Measurements from ENCODE around the gene PTGER1.

Gene PTGER1

DNA sequence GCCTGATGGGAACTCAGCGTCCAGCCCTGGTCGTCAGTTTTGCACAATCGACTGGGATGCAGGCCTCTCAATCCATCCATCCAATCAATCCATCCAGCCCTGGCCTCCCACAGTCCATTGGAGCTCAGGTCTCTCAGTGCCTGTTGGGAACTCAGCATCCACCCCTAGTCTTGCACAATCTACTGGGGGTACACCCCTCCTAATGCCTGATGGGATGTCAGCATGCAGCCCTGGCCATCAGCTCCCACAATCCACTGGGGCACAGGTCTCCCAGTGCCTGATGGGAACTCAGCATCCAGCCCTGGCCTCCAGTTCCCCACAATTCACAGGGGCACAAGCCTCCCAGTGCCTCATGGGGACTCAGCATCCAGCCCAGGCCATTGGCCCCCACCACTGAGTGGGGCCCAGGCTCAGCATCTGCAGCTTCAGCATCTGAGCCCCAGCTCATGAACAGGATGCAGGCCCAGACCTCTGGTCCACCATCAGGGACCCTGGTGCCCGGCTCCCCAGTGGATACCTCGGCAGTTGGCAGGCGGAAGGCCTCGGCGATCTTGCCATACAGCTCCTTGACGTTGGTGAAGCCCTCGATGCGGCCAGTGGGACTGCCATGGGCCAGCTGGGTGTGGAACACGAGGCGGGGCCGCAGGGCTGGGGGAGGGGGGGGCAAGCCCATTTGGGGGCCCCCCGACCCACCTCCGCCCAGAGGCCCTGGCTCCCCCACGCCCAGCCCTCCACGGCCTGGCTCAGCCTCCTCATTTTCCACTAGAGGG is 7.2 kb upstream of the PTGER1 start:
- H3K27me3 ChIP-seq (ENCODE audit: control insufficient read depth in 1 of 2, insufficient read depth in 1 of 2, low read length in 2 of 2), result no peaks in the 10 kb centered on the region
- no peak overlapping the region for H2AK5ac ChIP-seq (ENCODE audit: low read length, severe bottlenecking)
- no peak overlapping the region for H3K4ac ChIP-seq (ENCODE audit: low read depth in 1 of 2, low read length in 2 of 2)
- no peak overlapping the region for H2AFZ ChIP-seq (ENCODE audit: low read depth, low read length)
- H4K8ac ChIP-seq (ENCODE audit: low read length), result no peak overlapping the region
- no peak overlapping the region for H3K27ac ChIP-seq (ENCODE audit: low read length, poor library complexity, severe bottlenecking)
- H2BK5ac ChIP-seq (ENCODE audit: low read depth, low read length, poor library complexity, severe bottlenecking), result no peak overlapping the region
- H3K4me3 ChIP-seq (ENCODE audit: insufficient read depth in 1 of 2, low read depth in 1 of 2, low read length in 2 of 2), result no peak overlapping the region
- H2BK120ac ChIP-seq (ENCODE audit: low read depth, low read length), result no peak overlapping the region
- 98% methylated on average over 18 of the region's 18 CpGs for WGBS
- no peak overlapping the region for H3K9ac ChIP-seq (ENCODE audit: low read length)
- no peak overlapping the region for H4K91ac ChIP-seq (ENCODE audit: low read length)
- no peak overlapping the region for H3K18ac ChIP-seq (ENCODE audit: low read depth in 1 of 2, low read length in 2 of 2)
- no peaks in the 10 kb centered on the region for H3K9me3 ChIP-seq (ENCODE audit: control insufficient read depth, low read length)
- peaks cover 54 to 84% of the 10 kb centered on the region in 2 experiments for H3K36me3 ChIP-seq (ENCODE audit: control insufficient read depth in 1 of 2, insufficient read depth in 2 of 2, low read depth in 1 of 2, low read length in 2 of 2)
- no peak overlapping the region for H3K23ac ChIP-seq (ENCODE audit: low read length in 2 of 2)
- no peak overlapping the region for H2BK15ac ChIP-seq (ENCODE audit: low read depth, poor library complexity, severe bottlenecking)
- no peak overlapping the region for H2BK12ac ChIP-seq (ENCODE audit: low read length in 2 of 2)
- peaks cover 26% of the 10 kb centered on the region for H3K4me1 ChIP-seq (ENCODE audit: control insufficient read depth, insufficient read depth, low read depth, low read length)
- no peak for DNase-seq
- no peak overlapping the region for H3K4me2 ChIP-seq (ENCODE audit: low read length, poor library complexity, severe bottlenecking)
- peaks cover 32% of the 10 kb centered on the region for H3K79me1 ChIP-seq (replicated peaks; ENCODE audit: low read length, poor library complexity, severe bottlenecking)
- H3K14ac ChIP-seq (ENCODE audit: low read length in 2 of 2), result no peak overlapping the region

DNA sequence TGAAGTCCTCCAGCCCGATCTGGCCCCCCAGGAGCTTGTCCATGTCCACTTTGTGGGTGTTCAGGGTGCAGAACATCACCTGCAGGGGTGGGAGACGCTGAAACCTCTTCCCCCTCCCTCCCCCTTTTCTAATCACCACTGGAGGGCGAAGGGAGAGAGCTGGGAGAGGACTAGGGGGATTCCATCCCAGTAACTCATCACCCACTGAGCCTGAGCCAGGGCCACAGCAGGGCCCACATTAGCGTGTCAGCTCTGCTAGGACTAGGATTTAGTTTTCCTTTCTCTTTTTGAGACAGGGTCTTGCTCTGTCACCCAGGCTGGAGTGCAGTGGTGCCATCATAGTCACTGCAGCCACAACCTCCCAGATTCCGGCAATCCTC is 5.5 kb upstream of the PTGER1 start:
- peaks cover 32% of the 10 kb centered on the region for H3K79me1 ChIP-seq (replicated peaks; ENCODE audit: low read length, poor library complexity, severe bottlenecking)
- H3K23ac ChIP-seq (ENCODE audit: low read length in 2 of 2), result no peak overlapping the region
- peak; percentile 67 for DNase-seq
- H2BK120ac ChIP-seq (ENCODE audit: low read depth, low read length), result no peak overlapping the region
- H3K27me3 ChIP-seq (ENCODE audit: control insufficient read depth in 1 of 2, insufficient read depth in 1 of 2, low read length in 2 of 2), result no peaks in the 10 kb centered on the region
- no peak overlapping the region for H4K91ac ChIP-seq (ENCODE audit: low read length)
- H3K4me1 ChIP-seq (ENCODE audit: control insufficient read depth, insufficient read depth, low read depth, low read length), result peaks cover 42% of the 10 kb centered on the region
- H3K18ac ChIP-seq (ENCODE audit: low read depth in 1 of 2, low read length in 2 of 2), result no peak overlapping the region
- no peaks in the 10 kb centered on the region for H3K9me3 ChIP-seq (ENCODE audit: control insufficient read depth, low read length)
- H2AK5ac ChIP-seq (ENCODE audit: low read length, severe bottlenecking), result no peak overlapping the region
- WGBS, result 48% methylated on average over 3 of the region's 5 CpGs
- H2BK5ac ChIP-seq (ENCODE audit: low read depth, low read length, poor library complexity, severe bottlenecking), result no peak overlapping the region
- no peak overlapping the region for H3K4me3 ChIP-seq (ENCODE audit: insufficient read depth in 1 of 2, low read depth in 1 of 2, low read length in 2 of 2)
- no peak overlapping the region for H2BK12ac ChIP-seq (ENCODE audit: low read length in 2 of 2)
- no peak overlapping the region for H3K4me2 ChIP-seq (ENCODE audit: low read length, poor library complexity, severe bottlenecking)
- no peak overlapping the region for H3K9ac ChIP-seq (ENCODE audit: low read length)
- no peak overlapping the region for H3K14ac ChIP-seq (ENCODE audit: low read length in 2 of 2)
- no peak overlapping the region for H2AFZ ChIP-seq (ENCODE audit: low read depth, low read length)
- H3K27ac ChIP-seq (ENCODE audit: low read length, poor library complexity, severe bottlenecking), result peak overlapping the region; percentile 8
- peaks cover 44 to 86% of the 10 kb centered on the region in 2 experiments for H3K36me3 ChIP-seq (ENCODE audit: control insufficient read depth in 1 of 2, insufficient read depth in 2 of 2, low read depth in 1 of 2, low read length in 2 of 2)
- no peak overlapping the region for H3K4ac ChIP-seq (ENCODE audit: low read depth in 1 of 2, low read length in 2 of 2)
- H2BK15ac ChIP-seq (ENCODE audit: low read depth, poor library complexity, severe bottlenecking), result no peak overlapping the region
- H4K8ac ChIP-seq (ENCODE audit: low read length), result peak overlapping the region; percentile 17

DNA sequence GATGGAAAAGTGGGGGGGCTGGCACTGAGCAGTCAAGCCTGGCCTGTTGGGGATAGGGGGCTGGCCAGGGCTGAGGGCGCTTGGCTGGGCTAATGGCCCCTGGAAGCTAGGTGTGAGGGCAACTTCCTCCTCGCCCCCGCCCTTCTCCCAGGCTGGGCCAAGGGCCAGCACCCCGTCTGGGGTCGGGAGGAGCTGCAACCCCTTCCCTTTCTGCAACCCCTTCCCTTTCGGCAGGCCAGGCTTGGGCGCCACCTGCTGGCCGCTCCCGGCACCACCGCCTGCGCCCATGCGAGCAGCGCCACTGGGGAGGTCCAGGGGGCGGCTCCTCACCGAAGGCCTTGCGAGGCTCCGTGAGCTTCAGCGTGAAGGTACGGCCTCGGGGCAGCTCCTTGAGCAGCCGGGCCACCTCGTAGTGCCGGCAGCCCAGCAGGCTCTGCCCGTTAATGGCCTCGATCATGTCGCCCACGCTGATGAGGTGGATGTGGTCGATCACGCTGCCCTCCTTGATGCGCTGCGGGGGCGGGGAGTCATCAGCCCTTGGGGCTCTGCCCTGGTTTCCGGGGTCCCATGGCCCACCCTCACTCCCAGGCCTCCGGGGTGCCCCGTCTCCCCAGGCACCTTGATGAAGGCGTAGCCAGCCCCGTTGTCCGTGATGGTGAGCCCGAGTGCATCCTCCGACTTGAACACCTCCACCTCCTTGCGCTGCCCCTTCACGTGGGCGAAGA is 5.0 kb upstream of the PTGER1 start:
- Histone ChIP-seq H3K4ac (ENCODE audit: low read depth in 1 of 2, low read length in 2 of 2) (no peak overlapping the region), H3K27me3 (ENCODE audit: control insufficient read depth in 1 of 2, insufficient read depth in 1 of 2, low read length in 2 of 2) (peaks cover 0 to under 1% of the 10 kb centered on the region in 2 experiments), H4K8ac (ENCODE audit: low read length) (peak overlapping the region; percentile 40), H2AFZ (ENCODE audit: low read depth, low read length) (no peak overlapping the region), H4K91ac (ENCODE audit: low read length) (peak overlapping the region; percentile 54), H3K14ac (ENCODE audit: low read length in 2 of 2) (no peak overlapping the region), H3K18ac (ENCODE audit: low read depth in 1 of 2, low read length in 2 of 2) (peak overlapping the region in 1 of 2 experiments; percentile 18), H3K4me3 (ENCODE audit: insufficient read depth in 1 of 2, low read depth in 1 of 2, low read length in 2 of 2) (no peak overlapping the region), H2BK15ac (ENCODE audit: low read depth, poor library complexity, severe bottlenecking) (no peak overlapping the region), H3K79me1 (replicated peaks; ENCODE audit: low read length, poor library complexity, severe bottlenecking) (peaks cover 30% of the 10 kb centered on the region), H3K27ac (ENCODE audit: low read length, poor library complexity, severe bottlenecking) (peak overlapping the region; percentile 8), H3K9ac (ENCODE audit: low read length) (no peak overlapping the region), H3K4me2 (ENCODE audit: low read length, poor library complexity, severe bottlenecking) (no peak overlapping the region), H3K36me3 (ENCODE audit: control insufficient read depth in 1 of 2, insufficient read depth in 2 of 2, low read depth in 1 of 2, low read length in 2 of 2) (peaks cover 44 to 86% of the 10 kb centered on the region in 2 experiments), H3K23ac (ENCODE audit: low read length in 2 of 2) (no peak overlapping the region), H3K9me3 (ENCODE audit: control insufficient read depth, low read length) (no peaks in the 10 kb centered on the region), H3K4me1 (ENCODE audit: control insufficient read depth, insufficient read depth, low read depth, low read length) (peaks cover 48% of the 10 kb centered on the region), H2BK120ac (ENCODE audit: low read depth, low read length) (no peak overlapping the region), H2BK12ac (ENCODE audit: low read length in 2 of 2) (peak overlapping the region in 1 of 2 experiments; percentile 33), H2BK5ac (ENCODE audit: low read depth, low read length, poor library complexity, severe bottlenecking) (peak overlapping the region; percentile 35), H2AK5ac (ENCODE audit: low read length, severe bottlenecking) (peak overlapping the region; percentile 94)
- 62% methylated on average over 43 of the region's 43 CpGs for WGBS
- DNase-seq, result peak; percentile 43

DNA sequence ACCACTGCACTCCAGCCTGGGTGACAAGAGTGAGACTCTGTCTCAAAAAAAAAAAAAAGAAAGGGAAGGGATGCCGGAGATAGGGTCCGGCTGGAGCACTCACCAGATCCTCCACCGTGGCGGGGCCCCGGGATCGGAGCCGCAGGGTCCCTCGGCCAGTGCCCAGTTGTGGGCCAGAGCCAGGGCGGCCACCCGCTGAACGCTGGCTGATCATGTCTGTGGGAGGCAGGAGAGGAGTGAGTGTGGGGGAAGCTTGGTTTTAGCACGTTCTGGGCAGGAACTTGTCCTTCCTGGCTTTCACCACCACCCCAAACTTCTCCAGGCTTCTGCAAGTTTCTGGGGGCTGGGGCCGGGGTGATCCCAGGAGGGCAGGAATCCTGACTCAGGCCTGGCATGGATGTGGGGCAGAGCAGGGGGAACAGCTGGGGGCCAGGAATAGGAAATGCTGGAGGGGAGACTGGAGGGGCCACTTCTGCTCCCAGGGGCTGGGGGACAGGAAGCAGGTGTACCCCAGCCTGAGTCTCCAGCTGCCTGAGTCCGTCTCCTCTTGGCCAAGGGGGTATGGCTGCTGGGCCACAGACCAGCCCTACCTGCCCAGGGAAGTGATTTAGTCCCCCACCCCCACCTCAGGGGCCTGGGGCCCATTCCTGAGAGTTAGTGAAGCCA is 4.3 kb upstream of the PTGER1 start:
- H3K18ac ChIP-seq (ENCODE audit: low read depth in 1 of 2, low read length in 2 of 2), result no peak overlapping the region
- H2BK12ac ChIP-seq (ENCODE audit: low read length in 2 of 2), result no peak overlapping the region
- no peak for DNase-seq
- H4K8ac ChIP-seq (ENCODE audit: low read length), result peak overlapping the region; percentile 28
- no peak overlapping the region for H3K14ac ChIP-seq (ENCODE audit: low read length in 2 of 2)
- H3K36me3 ChIP-seq (ENCODE audit: control insufficient read depth in 1 of 2, insufficient read depth in 2 of 2, low read depth in 1 of 2, low read length in 2 of 2), result peaks cover 42 to 81% of the 10 kb centered on the region in 2 experiments
- H3K79me1 ChIP-seq (replicated peaks; ENCODE audit: low read length, poor library complexity, severe bottlenecking), result peaks cover 29% of the 10 kb centered on the region
- peaks cover 0 to 7% of the 10 kb centered on the region in 2 experiments for H3K27me3 ChIP-seq (ENCODE audit: control insufficient read depth in 1 of 2, insufficient read depth in 1 of 2, low read length in 2 of 2)
- no peaks in the 10 kb centered on the region for H3K9me3 ChIP-seq (ENCODE audit: control insufficient read depth, low read length)
- no peak overlapping the region for H3K4me2 ChIP-seq (ENCODE audit: low read length, poor library complexity, severe bottlenecking)
- no peak overlapping the region for H3K4me3 ChIP-seq (ENCODE audit: insufficient read depth in 1 of 2, low read depth in 1 of 2, low read length in 2 of 2)
- WGBS, result 97% methylated on average over 8 of the region's 14 CpGs
- peak overlapping the region; percentile 61 for H2AK5ac ChIP-seq (ENCODE audit: low read length, severe bottlenecking)
- H2BK15ac ChIP-seq (ENCODE audit: low read depth, poor library complexity, severe bottlenecking), result no peak overlapping the region
- peak overlapping the region; percentile 33 for H3K27ac ChIP-seq (ENCODE audit: low read length, poor library complexity, severe bottlenecking)
- no peak overlapping the region for H3K4ac ChIP-seq (ENCODE audit: low read depth in 1 of 2, low read length in 2 of 2)
- H3K4me1 ChIP-seq (ENCODE audit: control insufficient read depth, insufficient read depth, low read depth, low read length), result peaks cover 54% of the 10 kb centered on the region
- H2AFZ ChIP-seq (ENCODE audit: low read depth, low read length), result no peak overlapping the region
- H2BK5ac ChIP-seq (ENCODE audit: low read depth, low read length, poor library complexity, severe bottlenecking), result no peak overlapping the region
- no peak overlapping the region for H2BK120ac ChIP-seq (ENCODE audit: low read depth, low read length)
- no peak overlapping the region for H4K91ac ChIP-seq (ENCODE audit: low read length)
- no peak overlapping the region for H3K9ac ChIP-seq (ENCODE audit: low read length)
- H3K23ac ChIP-seq (ENCODE audit: low read length in 2 of 2), result no peak overlapping the region

Measured in mesenchymal stem cell (in vitro differentiated cells and primary cell).